Occipital lobe (tissue), 2 donors: Measurements from ENCODE around the gene CNOT3. TPM values are rescaled to one million over a fixed set of nuclear protein-coding genes. Genes with fewer than 3 reads are reported as not detected.
"Not testable (repeated sequence)": the region's sequence is repeated elsewhere in the genome, so short reads cannot be mapped to it uniquely, and the experiment has no call there.

Experiments
- DNase-seq: peaks from one replicate; lab custom pipeline; 2025; lab: John Stamatoyannopoulos, UW
- total RNA-seq: library from RNA; depleted of rRNA; stranded (reverse); fragments of >200 nt; gene quantifications from one replicate; pipeline ENCODE4 v1.2.3, GENCODE V29; 2014

Gene CNOT3
- total RNA-seq, 1 donor from 2014 or later, result 4.4 TPM

DNA sequence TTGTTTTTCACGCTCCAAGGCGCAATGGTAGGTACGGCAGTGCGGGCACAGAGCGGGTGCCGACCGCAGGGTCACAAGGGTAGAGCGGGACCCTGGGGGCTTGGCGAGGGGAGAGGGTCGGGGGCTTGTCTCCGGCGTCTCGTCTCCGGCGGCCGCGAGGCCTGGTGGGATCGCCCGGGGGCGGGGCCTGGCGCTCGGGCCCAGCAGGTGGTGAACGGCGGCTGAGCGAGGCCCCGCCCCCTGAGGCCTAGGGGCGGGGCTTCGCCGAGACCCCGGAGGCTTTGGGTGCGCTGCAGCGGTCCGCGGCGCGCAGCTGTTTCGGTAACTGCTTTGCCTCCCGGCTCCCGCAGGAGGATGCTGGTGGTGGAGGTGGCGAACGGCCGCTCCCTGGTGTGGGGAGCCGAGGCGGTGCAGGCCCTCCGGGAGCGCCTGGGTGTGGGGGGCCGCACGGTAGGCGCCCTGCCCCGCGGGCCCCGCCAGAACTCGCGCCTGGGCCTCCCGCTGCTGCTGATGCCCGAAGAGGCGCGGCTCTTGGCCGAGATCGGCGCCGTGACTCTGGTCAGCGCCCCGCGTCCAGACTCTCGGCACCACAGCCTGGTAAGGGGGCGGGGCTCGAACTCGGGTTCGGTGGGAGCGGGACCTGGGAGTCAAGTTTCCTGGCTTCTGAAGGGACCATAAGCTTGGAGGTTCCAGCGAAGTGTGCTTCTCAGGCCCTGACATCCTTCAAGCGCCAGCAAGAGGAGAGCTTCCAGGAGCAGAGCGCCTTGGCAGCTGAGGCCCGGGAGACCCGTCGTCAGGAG is 53.6 kb downstream of the CNOT3 start, which contains the start of gene TSEN34:
TSEN34 (plus strand) TSS at position 298 of the 800 bp plus-strand sequence; CDS start at position 355, 57 bp downstream.
- DNase-seq, result peak; percentile 83

DNA sequence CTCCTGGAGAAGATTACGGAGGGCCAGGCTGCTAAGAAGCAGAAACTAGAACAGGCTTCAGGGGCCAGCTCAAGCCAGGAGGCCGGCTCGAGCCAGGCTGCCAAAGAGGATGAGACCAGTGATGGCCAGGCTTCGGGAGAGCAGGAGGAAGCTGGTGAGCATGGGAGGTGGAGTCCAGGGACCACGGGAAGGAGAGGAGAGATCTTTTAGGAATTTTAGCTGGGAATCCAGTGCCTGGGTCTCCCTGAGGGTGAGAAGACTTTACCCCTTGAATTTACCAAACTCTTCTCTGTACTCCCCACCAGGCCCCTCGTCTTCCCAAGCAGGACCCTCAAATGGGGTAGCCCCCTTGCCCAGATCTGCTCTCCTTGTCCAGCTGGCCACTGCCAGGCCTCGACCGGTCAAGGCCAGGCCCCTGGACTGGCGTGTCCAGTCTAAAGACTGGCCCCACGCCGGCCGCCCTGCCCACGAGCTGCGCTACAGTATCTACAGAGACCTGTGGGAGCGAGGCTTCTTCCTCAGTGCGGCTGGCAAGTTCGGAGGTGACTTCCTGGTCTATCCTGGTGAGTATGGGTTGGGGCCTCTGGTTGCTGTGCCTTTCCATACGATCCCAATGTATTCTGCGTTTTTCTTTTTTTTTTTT is 54.4 kb downstream of the CNOT3 start:
- DNase-seq, result no peak

DNA sequence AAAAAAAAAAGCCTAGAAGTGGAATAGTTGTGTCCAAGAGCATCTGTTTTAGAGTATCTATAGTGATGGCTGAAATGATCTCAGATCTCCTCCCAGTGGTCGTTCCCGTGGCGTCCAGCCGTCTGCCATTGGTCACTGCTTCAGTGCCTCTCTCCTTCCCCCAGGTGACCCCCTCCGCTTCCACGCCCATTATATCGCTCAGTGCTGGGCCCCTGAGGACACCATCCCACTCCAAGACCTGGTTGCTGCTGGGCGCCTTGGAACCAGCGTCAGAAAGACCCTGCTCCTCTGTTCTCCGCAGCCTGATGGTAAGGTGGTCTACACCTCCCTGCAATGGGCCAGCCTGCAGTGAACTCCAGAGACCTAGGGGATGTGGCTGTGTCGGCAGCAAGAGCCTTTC is 55.4 kb downstream of the CNOT3 start:
- DNase-seq, result no peak

DNA sequence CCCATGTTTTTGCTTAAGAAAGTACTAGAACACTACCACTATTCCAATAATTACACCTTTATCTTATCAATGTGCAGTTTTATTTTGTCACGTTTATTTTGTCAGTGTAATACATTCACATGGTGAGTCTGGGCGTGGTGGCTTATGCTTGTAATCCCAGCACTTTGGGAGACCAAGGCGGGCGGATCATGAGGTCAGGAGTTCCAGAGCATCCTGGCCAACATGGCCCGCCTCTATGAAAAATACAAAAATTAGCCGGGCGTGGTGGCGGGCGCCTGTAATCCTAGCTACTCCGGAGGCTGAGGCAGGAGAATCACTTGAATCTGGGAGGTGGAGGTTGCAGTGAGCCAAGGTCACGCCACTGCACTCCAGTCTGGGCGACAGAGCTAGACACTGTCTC is 56.9 kb downstream of the CNOT3 start:
- not testable (repeated sequence) for DNase-seq

DNA sequence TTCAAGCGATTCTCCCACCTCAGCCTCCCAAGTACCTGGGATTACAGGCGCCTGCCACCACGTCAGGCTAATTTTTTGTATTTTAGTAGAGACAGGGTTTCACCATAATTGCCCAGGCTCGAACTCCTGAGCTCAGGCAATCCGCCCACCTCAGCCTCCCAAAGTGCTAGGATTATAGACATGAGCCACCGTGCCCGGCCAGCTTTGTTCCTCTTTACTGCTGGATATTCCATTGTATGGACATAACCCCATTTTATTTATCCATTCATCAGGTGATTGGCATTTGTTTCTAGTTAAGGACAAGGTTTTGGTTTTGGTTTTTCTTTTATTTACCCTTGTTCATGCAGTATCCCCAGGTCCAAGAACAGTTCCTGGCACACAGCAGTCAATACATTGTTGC is 59.0 kb downstream of the CNOT3 start:
- DNase-seq, result no peak

DNA sequence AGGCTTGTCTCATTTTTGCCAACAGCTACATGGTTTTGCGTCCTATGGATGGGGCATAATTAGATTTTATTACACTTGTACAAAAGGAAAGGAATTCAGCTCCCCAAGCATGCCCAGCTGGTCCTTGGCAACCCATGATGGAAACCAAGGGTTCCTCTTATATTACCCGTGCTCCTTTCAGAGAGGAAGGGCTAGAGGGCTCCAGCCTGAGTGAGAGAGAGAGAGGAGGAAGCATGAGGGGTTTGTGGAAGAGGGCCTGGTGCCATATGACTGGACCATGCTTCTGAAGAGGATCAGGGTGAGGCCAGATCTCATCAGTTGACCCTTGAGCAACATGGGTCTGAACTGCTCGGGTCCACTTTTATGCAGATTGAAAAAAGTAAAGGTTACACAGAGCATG is 59.6 kb downstream of the CNOT3 start:
- DNase-seq, result no peak

DNA sequence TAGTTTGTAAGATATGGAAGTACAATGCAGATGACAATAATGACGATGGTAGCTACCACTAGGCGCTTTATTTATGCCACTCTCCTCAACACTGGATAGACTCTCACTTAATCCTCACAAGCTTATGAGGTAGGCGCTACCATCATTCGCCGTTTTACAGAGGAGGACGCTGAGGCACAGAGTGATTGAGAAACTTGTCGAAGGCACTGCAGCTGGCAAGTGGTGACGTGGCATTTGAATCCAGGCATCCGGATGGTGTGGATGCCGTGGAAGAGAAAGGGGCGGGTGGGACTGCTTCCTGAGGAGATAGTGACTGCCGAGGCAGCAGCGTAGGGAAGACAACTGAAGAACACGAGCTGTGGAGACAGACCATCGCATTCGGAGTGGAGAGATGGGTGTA is 61.8 kb downstream of the CNOT3 start:
- DNase-seq, result no peak

DNA sequence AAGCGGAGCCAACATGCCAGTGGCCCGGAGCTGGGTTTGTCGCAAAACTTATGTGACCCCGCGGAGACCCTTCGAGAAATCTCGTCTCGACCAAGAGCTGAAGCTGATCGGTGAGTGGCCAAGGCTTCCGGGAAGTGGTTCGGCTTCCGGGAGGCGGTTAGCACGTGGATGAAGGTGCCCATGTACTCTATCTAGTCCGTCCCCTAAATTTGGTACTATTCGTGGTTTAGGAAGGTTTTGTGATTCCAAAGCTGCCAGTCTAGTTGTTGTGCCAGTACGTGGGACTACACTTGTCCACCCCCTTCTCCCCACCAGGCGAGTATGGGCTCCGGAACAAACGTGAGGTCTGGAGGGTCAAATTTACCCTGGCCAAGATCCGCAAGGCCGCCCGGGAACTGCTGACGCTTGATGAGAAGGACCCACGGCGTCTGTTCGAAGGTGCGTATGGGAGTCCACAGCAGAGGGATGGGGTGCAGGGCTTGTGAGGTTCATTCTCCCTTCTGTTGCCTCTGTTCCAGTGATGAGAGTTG is 63.7 kb downstream of the CNOT3 start:
- no peak for DNase-seq

DNA sequence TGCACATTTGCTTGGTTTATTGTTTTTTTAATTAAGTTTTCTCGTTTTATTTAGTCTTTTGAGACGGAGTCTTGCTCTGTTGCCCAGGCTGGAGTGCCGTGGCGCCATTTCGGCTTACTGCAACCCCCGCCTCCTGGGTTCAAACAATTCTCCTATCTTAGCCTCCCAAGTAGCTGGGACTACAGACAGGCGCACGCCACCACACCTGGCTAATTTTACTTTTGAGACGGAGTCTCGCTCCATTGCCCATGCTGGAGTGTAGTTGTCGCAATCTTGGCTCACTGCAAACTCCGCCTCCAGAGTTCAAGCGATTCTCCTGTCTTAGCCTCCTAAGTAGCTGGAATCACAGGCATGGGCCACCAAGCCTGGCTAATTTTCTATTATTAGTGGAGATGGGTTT is 64.4 kb downstream of the CNOT3 start:
- DNase-seq, result no peak

DNA sequence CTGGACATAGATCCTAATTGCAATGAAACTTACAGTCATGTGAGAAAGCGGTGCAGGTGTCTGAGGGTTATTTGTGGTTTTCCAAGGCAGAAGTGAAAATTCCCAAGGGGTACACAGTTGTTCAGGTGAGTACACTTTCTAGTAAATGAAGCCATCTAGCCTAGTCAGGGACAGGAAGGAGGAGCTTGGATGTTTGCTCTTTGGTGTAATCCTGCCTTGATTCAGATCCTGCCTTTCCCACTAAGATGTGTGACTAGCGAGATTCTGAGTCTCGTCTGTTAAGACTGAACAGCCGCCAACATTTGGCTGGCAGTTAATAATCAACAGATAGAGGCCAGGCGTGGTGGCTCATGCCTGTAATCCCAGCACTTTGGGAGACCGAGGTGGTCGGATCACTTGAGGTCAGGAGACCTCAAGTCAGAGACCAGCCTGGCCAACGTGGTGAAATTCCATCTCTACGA is 65.6 kb downstream of the CNOT3 start:
- no peak for DNase-seq

DNA sequence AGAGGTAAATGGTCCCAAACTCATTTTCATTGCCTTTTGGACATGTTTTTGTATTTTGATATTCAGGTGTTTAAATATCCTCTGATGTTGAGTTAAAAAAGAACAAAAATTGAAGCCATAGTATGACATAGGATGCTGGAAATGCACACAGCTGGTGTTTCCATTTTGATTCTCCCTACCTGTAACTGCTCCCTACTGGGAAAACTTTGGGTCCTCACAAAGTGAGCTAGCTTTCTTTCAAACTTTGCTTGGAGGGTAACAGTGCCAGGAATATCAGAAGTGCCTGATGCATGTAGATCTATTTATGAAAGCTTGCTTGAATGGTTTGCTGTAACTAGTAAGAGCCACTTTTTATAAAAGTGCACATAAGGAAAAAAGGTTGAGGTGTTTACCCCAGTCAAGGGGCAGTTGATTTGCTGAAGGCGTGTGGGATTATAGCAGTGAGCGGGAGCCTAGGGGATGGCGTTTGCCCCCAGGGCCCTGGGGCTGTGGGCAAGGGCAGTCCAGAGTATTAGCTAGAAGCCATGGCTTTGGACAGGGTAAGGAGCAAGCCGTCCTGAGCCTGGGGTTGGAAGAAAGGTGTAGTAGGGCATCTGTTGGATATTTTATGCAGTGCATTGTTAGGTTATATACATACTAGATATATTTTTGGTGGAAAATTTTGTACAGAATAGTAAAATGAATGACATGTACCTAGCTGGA is 67.4 kb downstream of the CNOT3 start:
- no peak for DNase-seq

Other genes with a start within 250 kb of the CNOT3 start
- 10.9 TPM for gene CACNG7, start 228.5 kb upstream of the CNOT3 start, total RNA-seq
- 4.7 TPM for gene CACNG8, start 174.8 kb upstream of the CNOT3 start, total RNA-seq
- gene CACNG6, start 146.1 kb upstream of the CNOT3 start, total RNA-seq, result 0.47 TPM
- gene VSTM1, start 73.9 kb upstream of the CNOT3 start, total RNA-seq, result not detected
- gene TARM1, start 56.4 kb upstream of the CNOT3 start, total RNA-seq, result not detected
- 0.47 TPM for gene OSCAR, start 37.0 kb upstream of the CNOT3 start, total RNA-seq
- 10.8 TPM for gene NDUFA3, start 34.9 kb upstream of the CNOT3 start, total RNA-seq
- gene TFPT, start 22.1 kb upstream of the CNOT3 start, total RNA-seq, result 5.8 TPM
- 24.0 TPM for gene PRPF31, start 22.0 kb upstream of the CNOT3 start, total RNA-seq
- gene LENG1, start 22.0 kb downstream of the CNOT3 start, total RNA-seq, result 4.2 TPM
- gene TMC4, start 35.4 kb downstream of the CNOT3 start, total RNA-seq, result not detected
- gene MBOAT7, start 51.8 kb downstream of the CNOT3 start, total RNA-seq, result 19.2 TPM
- 34.2 TPM for gene TSEN34, start 53.5 kb downstream of the CNOT3 start, total RNA-seq
- gene RPS9, start 63.1 kb downstream of the CNOT3 start, total RNA-seq, result 1,641 TPM
- gene LILRB3, start 85.2 kb downstream of the CNOT3 start, total RNA-seq, result not detected
- gene LILRA6, start 105.0 kb downstream of the CNOT3 start, total RNA-seq, result not detected
- 0.16 TPM for gene LILRB5, start 119.5 kb downstream of the CNOT3 start, total RNA-seq
- not detected for gene LILRB2, start 143.3 kb downstream of the CNOT3 start, total RNA-seq
- gene LILRA5, start 175.4 kb downstream of the CNOT3 start, total RNA-seq, result 0.78 TPM
- gene LILRA4, start 201.4 kb downstream of the CNOT3 start, total RNA-seq, result 0.16 TPM
- gene LAIR1, start 227.2 kb downstream of the CNOT3 start, total RNA-seq, result 1.1 TPM